HepG2 (cell line): Measurements from ENCODE around the gene SLC6A16. TPM values are rescaled to one million over a fixed set of nuclear protein-coding genes. Genes with fewer than 3 reads are reported as not detected.

Source experiments
- ATAC-seq: fragments of 200-7000 bp; cut with Tn5 transposase; 3 replicates; pipeline ENCODE4 v1.9.1; 2020; ENCODE audit warnings: mild to moderate bottlenecking, moderate library complexity
- BruUV-seq: library from RNA; stranded (reverse); fragments of 400-500 nt; replicated peaks from 2 replicates; lab custom pipeline; 2021; lab: Mats Ljungman, UMichigan
- CTCF ChIA-PET: fragments of 300-600 bp; formaldehyde crosslinking; extraction: SDS; loops from one replicate; lab custom pipeline; 2021; ENCODE audit warnings: low total read pairs, inconsistent platforms, low intra/inter-chr PET ratio; lab: Yijun Ruan, JAX
- POLR2A ChIA-PET: fragments of 350-600 bp; sonication (Branson Sonifier 250); formaldehyde crosslinking; loops from one replicate; lab custom pipeline; 2020; ENCODE audit warnings: antibody characterized with exemption, inconsistent platforms; lab: Yijun Ruan, JAX
- DNase-seq: peaks from one replicate; pipeline ENCODE4 v3.0.0-alpha.2; 2015; ENCODE audit warnings: low spot score
- FAIRE-seq: peaks from 3 replicates; lab custom pipeline; 2011; peaks lifted over from hg19 to GRCh38; lab: Jason Lieb, UNC
- H2AFZ ChIP-seq: one replicate; pipeline ENCODE4 v1.6.1; 2011; ENCODE audit warnings: low read length, inconsistent platforms
- H3K27ac ChIP-seq: fragments of 300-600 bp; 3 replicates; pipeline ENCODE4 v1.8.0; 2011; ENCODE audit warnings: mixed run types, mild to moderate bottlenecking, mixed read lengths, low read length, inconsistent platforms; ENCODE audit not compliant: insufficient read depth; ENCODE audit errors: extremely low read length
- H3K27me3 ChIP-seq, 2 experiments: fragments of 200-600 bp in 1 of 2; 2 replicates in 1 of 2; 3 replicates in 1 of 2; pipeline versions ENCODE4 v1.6.0 to v1.8.0; 2011; ENCODE audit warnings: low read length in 2 of 2, mild to moderate bottlenecking in 2 of 2, moderate library complexity in 2 of 2, inconsistent platforms in 1 of 2; ENCODE audit not compliant: insufficient read depth in 2 of 2, control insufficient read depth in 1 of 2
- H3K36me3 ChIP-seq, 2 experiments: fragments of 200-600 bp in 1 of 2; replicated peaks in 1 of 2; 2 replicates in 1 of 2; 3 replicates in 1 of 2; pipeline versions ENCODE4 v1.5.1 to v1.8.0; 2011; ENCODE audit warnings: low read length in 2 of 2, inconsistent platforms in 1 of 2; ENCODE audit not compliant: insufficient read depth in 2 of 2, control insufficient read depth in 1 of 2
- H3K4me1 ChIP-seq: 2 replicates; pipeline ENCODE4 v1.5.1; 2012; ENCODE audit warnings: low read length, inconsistent platforms; ENCODE audit not compliant: insufficient read depth
- H3K4me2 ChIP-seq: 2 replicates; pipeline ENCODE4 v1.6.0; 2011; ENCODE audit warnings: low read depth, low read length, inconsistent platforms
- H3K4me3 ChIP-seq, 3 experiments: fragments of 200-600 bp in 1 of 3; sonication (generic), shearing (Covaris generic) in 1 of 3; replicated peaks in 1 of 3; 2 replicates each; pipeline ENCODE4 v1.5.1; 2011 to 2016; ENCODE audit warnings: low read length in 3 of 3, inconsistent platforms in 2 of 3, low read depth in 2 of 3, mild to moderate bottlenecking in 2 of 3, control low read depth in 1 of 3, mixed read lengths in 1 of 3; ENCODE audit not compliant: insufficient read depth in 1 of 3
- H3K79me2 ChIP-seq: one replicate; pipeline ENCODE4 v1.6.1; 2011; ENCODE audit warnings: low read length, inconsistent platforms; ENCODE audit not compliant: insufficient read depth
- H3K9ac ChIP-seq: 2 replicates; pipeline ENCODE4 v1.6.0; 2011; ENCODE audit warnings: mild to moderate bottlenecking, low read depth, low read length, inconsistent platforms; ENCODE audit not compliant: insufficient read depth
- H3K9me3 ChIP-seq: 2 replicates; pipeline ENCODE4 v1.5.1; 2012; ENCODE audit warnings: mild to moderate bottlenecking, low read length
- H4K20me1 ChIP-seq: 2 replicates; pipeline ENCODE4 v1.6.0; 2011; ENCODE audit warnings: inconsistent platforms, mild to moderate bottlenecking, low read length, moderate library complexity; ENCODE audit not compliant: insufficient read depth
- ARNT2 ChIP-seq: sonication (generic); formaldehyde crosslinking; IDR thresholded peaks from 2 replicates; pipeline ENCODE4 v1.8.0; 2022; ENCODE audit warnings: mild to moderate bottlenecking, low read depth, missing genetic modification reagents, moderate library complexity
- CBX5 ChIP-seq: sonication (generic); formaldehyde crosslinking; IDR thresholded peaks from 2 replicates; pipeline ENCODE4 v1.4.0; 2020; ENCODE audit warnings: missing genetic modification reagents, borderline replicate concordance
- CREB1 ChIP-seq, 2 experiments: fragments of 450-650 bp in 1 of 2; IDR thresholded peaks; 2 replicates each; pipeline ENCODE4 v1.6.1; 2016 to 2017; ENCODE audit warnings: control low read depth in 1 of 2, mild to moderate bottlenecking in 1 of 2, missing compliant biosample characterization in 1 of 2, missing genetic modification characterization in 1 of 2
- ISX ChIP-seq: sonication (generic); formaldehyde crosslinking; conservative IDR thresholded peaks from 2 replicates; pipeline ENCODE4 v1.5.0; 2020; ENCODE audit warnings: missing genetic modification reagents
- KLF15 ChIP-seq: sonication (generic); formaldehyde crosslinking; IDR thresholded peaks from 2 replicates; pipeline ENCODE4 v1.8.1; 2023; ENCODE audit warnings: borderline replicate concordance, mild to moderate bottlenecking, inconsistent platforms, missing genetic modification reagents, mixed read lengths
- NFKBIZ ChIP-seq: IDR thresholded peaks from 2 replicates; pipeline ENCODE4 v1.6.1; 2018; ENCODE audit warnings: missing genetic modification reagents, missing compliant biosample characterization
- NRL ChIP-seq: sonication (generic); formaldehyde crosslinking; IDR thresholded peaks from 2 replicates; pipeline ENCODE4 v1.5.0; 2020; ENCODE audit warnings: missing genetic modification reagents, mild to moderate bottlenecking, moderate library complexity, borderline replicate concordance
- REST ChIP-seq, 2 experiments: IDR thresholded peaks; 2 replicates each; pipeline ENCODE4 v1.6.1; 2011 to 2012; ENCODE audit warnings: low read length in 2 of 2, borderline replicate concordance in 1 of 2, low read depth in 1 of 2, mild to moderate bottlenecking in 1 of 2, moderate library complexity in 1 of 2
- TRAFD1 ChIP-seq: sonication (generic); formaldehyde crosslinking; IDR thresholded peaks from 2 replicates; pipeline ENCODE4 v1.5.1; 2020; ENCODE audit warnings: missing genetic modification reagents, mild to moderate bottlenecking, borderline replicate concordance
- ZIK1 ChIP-seq: sonication (generic); formaldehyde crosslinking; IDR thresholded peaks from 2 replicates; pipeline ENCODE4 v1.5.0; 2020; ENCODE audit warnings: mild to moderate bottlenecking, low read depth, missing genetic modification reagents, borderline replicate concordance
- ZNF234 ChIP-seq: sonication (generic); formaldehyde crosslinking; conservative IDR thresholded peaks from 2 replicates; pipeline ENCODE4 v1.5.1; 2020; ENCODE audit warnings: mild to moderate bottlenecking, missing genetic modification reagents
- ZNF530 ChIP-seq: sonication (generic); formaldehyde crosslinking; IDR thresholded peaks from 2 replicates; pipeline ENCODE4 v1.5.0; 2020; ENCODE audit warnings: low read depth, mild to moderate bottlenecking, missing genetic modification reagents
- ZNF792 ChIP-seq: IDR thresholded peaks from 2 replicates; pipeline ENCODE4 v1.6.1; 2016
- WGBS: methylation state at CpG from one replicate; pipeline ENCODE4 v1.1.6; 2017; ENCODE audit warnings: low lambda C conversion rate; 5-methylcytosine and 5-hydroxymethylcytosine counted together
- in situ Hi-C: cut with HindIII; loops from 2 replicates; pipeline ENCODE4 v1.10.0; 2017; ENCODE audit warnings: low pct_unique_long_range_greater_than_20kb; ENCODE audit not compliant: extremely low pct_ligation_motif_present
- intact Hi-C: fragments of 100-400 bp; cut with micrococcal nuclease; formaldehyde crosslinking; loops from one replicate; pipeline ENCODE4 v1.10.0; 2022; ENCODE audit not compliant: unreplicated experiment
- polyA plus RNA-seq, 8 experiments: library from polyadenylated mRNA; depleted of rRNA in 3 of 8; stranded (reverse) in 7 of 8; unstranded in 1 of 8; fragments of >200 nt; fragmentation: Illumina TruSeq in 4 of 8; extraction: Trizol in 4 of 8; gene quantifications; 2 replicates each; pipeline versions ENCODE4 v1.2.1 to v1.2.3, GENCODE V29; 2011 to 2016; ENCODE audit warnings: low read depth in 4 of 8, missing spikeins in 1 of 8, mixed read lengths in 1 of 8; ENCODE audit not compliant: insufficient read depth in 1 of 8
- total RNA-seq, 5 experiments: library from RNA; depleted of rRNA; stranded (reverse); fragments of >200 nt; fragmentation: Illumina TruSeq; extraction: Trizol; gene quantifications; 2 replicates each; pipeline ENCODE4 v1.2.3, GENCODE V29; 2016; ENCODE audit warnings: low read depth in 1 of 5

SLC6A16 gene
- total and polyA plus RNA-seq, 2 of the 13 experiments (the other 11 are each of a cell fraction or from before 2014, with no cell fraction given): 0.07 to 0.18 TPM

GRCh38 chr19:49264258-49264657 is 60.7 kb downstream of the SLC6A16 start:
- no TSS peak for BruUV-seq
- H3K27ac ChIP-seq: no peak overlapping the region
- H2AFZ ChIP-seq: no peak overlapping the region
- in situ Hi-C loops (no loop called here), intact Hi-C loops (no loop called here)
- H3K4me3 ChIP-seq: no peak overlapping the region
- no peak overlapping the region for H3K4me2 ChIP-seq
- H3K79me2 ChIP-seq: no peaks in the 10 kb centered on the region
- peaks cover 26% of the 10 kb centered on the region for H3K9me3 ChIP-seq
- WGBS: 67% methylated on average over 10 of the region's 10 CpGs
- H4K20me1 ChIP-seq: no peaks in the 10 kb centered on the region
- FAIRE-seq (no peak), ATAC-seq (no peak), DNase-seq (no peak)
- no peaks in the 10 kb centered on the region for H3K4me1 ChIP-seq
- no peak for TF ChIP-seq ZNF530 (CRISPR knock-in tag)
- no peak for TF ChIP-seq ZIK1
- TF ChIP-seq ZNF792 (CRISPR knock-in tag): no peak
- no peak for TF ChIP-seq NRL (CRISPR knock-in tag)
- no peak for TF ChIP-seq REST (IDR thresholded peaks at IDR 0.05; ENCODE audit: borderline replicate concordance in 1 of 2, low read depth in 1 of 2, low read length in 2 of 2)
- TF ChIP-seq ARNT2 (CRISPR knock-in tag): no peak
- TF ChIP-seq ISX: no peak
- no peak for TF ChIP-seq NFKBIZ (CRISPR knock-in tag)
- TF ChIP-seq CBX5: no peak
- no peak for TF ChIP-seq CREB1 (IDR thresholded peaks at IDR 0.05)
- no peak for TF ChIP-seq CREB1 (CRISPR knock-in tag; IDR thresholded peaks at IDR 0.05)
- no peak for TF ChIP-seq TRAFD1
- TF ChIP-seq KLF15 (CRISPR knock-in tag): no peak
- no peak for TF ChIP-seq ZNF234 (CRISPR knock-in tag)
- POLR2A ChIA-PET: no interaction called here
- CTCF ChIA-PET: no interaction called here
- no peaks in the 10 kb centered on the region for H3K27me3 ChIP-seq
- no peaks in the 10 kb centered on the region for H3K36me3 ChIP-seq
- no peak overlapping the region for H3K9ac ChIP-seq
